CD8-positive, alpha-beta memory T cell (primary cell): ENCODE measurements around the gene BAZ1A. TPM values are rescaled to one million over a fixed set of nuclear protein-coding genes. Genes with fewer than 3 reads are reported as not detected.
A peak's percentile ranks its signal among the peaks of the same experiment; 100 is the strongest.

Experiments
- CTCF ChIA-PET: fragments of 350-600 bp; sonication (Branson Sonifier 250); formaldehyde crosslinking; loops from one replicate; lab custom pipeline; 2021; ENCODE audit warnings: antibody characterized with exemption; lab: Charles Lee
- POLR2A ChIA-PET: fragments of 350-600 bp; sonication (Branson Sonifier 250); formaldehyde crosslinking; loops from one replicate; lab custom pipeline; 2021; ENCODE audit warnings: antibody characterized with exemption; lab: Charles Lee
- DNase-seq, 5 donors: peaks; one replicate each; pipeline versions ENCODE4 v3.0.0 to v3.0.0-alpha.2; 2020 to 2022; ENCODE audit warnings: mixed read lengths in 1 of 5
- H3K27ac ChIP-seq: one replicate; pipeline ENCODE4 v1.7.0; 2013; ENCODE audit warnings: low read depth, mild to moderate bottlenecking, low read length, moderate library complexity
- H3K27me3 ChIP-seq: 2 replicates; pipeline ENCODE4 v1.7.0; 2013; ENCODE audit warnings: low read length, mild to moderate bottlenecking; ENCODE audit not compliant: insufficient read depth, poor library complexity, severe bottlenecking
- H3K36me3 ChIP-seq: 2 replicates; pipeline ENCODE4 v1.7.0; 2013; ENCODE audit warnings: mild to moderate bottlenecking, low read length, moderate library complexity; ENCODE audit not compliant: insufficient read depth
- H3K4me1 ChIP-seq: 2 replicates; pipeline ENCODE4 v1.7.0; 2013; ENCODE audit warnings: mild to moderate bottlenecking, low read length, moderate library complexity; ENCODE audit not compliant: insufficient read depth
- H3K4me3 ChIP-seq: 2 replicates; pipeline ENCODE4 v1.7.0; 2013; ENCODE audit warnings: mild to moderate bottlenecking, low read length
- H3K9me3 ChIP-seq: 2 replicates; pipeline ENCODE4 v1.7.0; 2013; ENCODE audit warnings: mild to moderate bottlenecking, low read length
- H3K27ac Mint-ChIP-seq, 8 donors: one replicate each; pipeline ENCODE4 v1.8.0; 2020 to 2021; ENCODE audit warnings: mixed read lengths in 8 of 8, mild to moderate bottlenecking in 6 of 8, inconsistent platforms in 3 of 8, moderate library complexity in 3 of 8
- H3K27me3 Mint-ChIP-seq, 2 donors: one replicate each; pipeline ENCODE4 v1.8.0; 2020 to 2021; ENCODE audit warnings: mixed read lengths in 2 of 2, mild to moderate bottlenecking in 1 of 2, moderate library complexity in 1 of 2
- H3K36me3 Mint-ChIP-seq, 3 donors: one replicate each; pipeline ENCODE4 v1.8.0; 2020 to 2021; ENCODE audit warnings: mixed read lengths in 3 of 3, inconsistent platforms in 1 of 3, mild to moderate bottlenecking in 1 of 3
- H3K4me1 Mint-ChIP-seq, 3 donors: one replicate each; pipeline ENCODE4 v1.8.0; 2020 to 2021; ENCODE audit warnings: mixed read lengths in 3 of 3, inconsistent platforms in 1 of 3, mild to moderate bottlenecking in 1 of 3
- H3K4me3 Mint-ChIP-seq, 7 donors: one replicate each; pipeline ENCODE4 v1.8.0; 2020 to 2021; ENCODE audit warnings: mixed read lengths in 7 of 7, mild to moderate bottlenecking in 6 of 7, moderate library complexity in 4 of 7, inconsistent platforms in 2 of 7
- H3K9me3 Mint-ChIP-seq, 5 donors: one replicate each; pipeline ENCODE4 v1.8.0; 2020 to 2022; ENCODE audit warnings: mixed read lengths in 5 of 5, mild to moderate bottlenecking in 3 of 5, moderate library complexity in 2 of 5, inconsistent platforms in 1 of 5
- polyA plus RNA-seq: library from polyadenylated mRNA; unstranded; fragments of 300-500 nt; fragmentation: Illumina TruSeq; gene quantifications from one replicate; pipeline ENCODE4 v1.2.3, GENCODE V29; 2021
- total RNA-seq, 2 experiments: library from RNA; stranded (reverse); gene quantifications; one replicate each; pipeline ENCODE4 v1.2.3, GENCODE V29; 2021

Gene BAZ1A
- total and polyA plus RNA-seq, 3 experiments from 2014 or later, result 14.9 to 70.5 (median 67.5) TPM

DNA sequence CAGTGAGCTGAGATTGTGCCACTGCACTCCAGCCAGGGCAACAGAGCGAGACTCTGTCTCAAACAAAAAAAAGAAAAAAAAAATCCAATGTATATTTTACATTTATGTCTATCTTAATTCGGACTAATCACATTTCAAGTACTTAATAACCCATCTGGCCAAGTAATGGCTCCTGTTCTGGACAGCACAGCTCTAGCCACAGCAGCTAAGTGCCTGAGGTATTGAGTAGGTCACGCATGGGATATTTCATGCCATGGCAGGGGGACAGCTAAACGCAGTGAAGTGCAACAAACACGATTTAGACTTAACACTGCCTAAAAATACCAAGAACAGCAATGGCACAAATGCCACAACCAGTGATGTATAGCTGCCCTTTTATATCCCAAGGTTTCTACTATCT, 8.0 kb downstream of the BAZ1A start:
- Histone ChIP-seq H3K4me1 (peaks cover 34% of the 10 kb centered on the region), H3K4me3 (no peak overlapping the region), H3K27ac (no peak overlapping the region), H3K36me3 (peaks cover 5% of the 10 kb centered on the region), H3K27me3 (no peaks in the 10 kb centered on the region), H3K9me3 (no peaks in the 10 kb centered on the region)
- no peak for DNase-seq
- no peaks in the 10 kb centered on the region for H3K9me3 Mint-ChIP-seq
- CTCF ChIA-PET, result no interaction called here
- H3K36me3 Mint-ChIP-seq, result peaks cover 0 to 55% (median 5%) of the 10 kb centered on the region in 3 donors
- no peaks in the 10 kb centered on the region for H3K27me3 Mint-ChIP-seq
- peaks cover 53 to 65% (median 60%) of the 10 kb centered on the region in 3 donors for H3K4me1 Mint-ChIP-seq
- no peak overlapping the region for H3K27ac Mint-ChIP-seq
- POLR2A ChIA-PET, result interaction anchor here (1.0 kb wide), 1 partner anchor 10 kb away, joined by 3 read pairs; no protein-coding TSS in a partner anchor
- no peak overlapping the region for H3K4me3 Mint-ChIP-seq

DNA sequence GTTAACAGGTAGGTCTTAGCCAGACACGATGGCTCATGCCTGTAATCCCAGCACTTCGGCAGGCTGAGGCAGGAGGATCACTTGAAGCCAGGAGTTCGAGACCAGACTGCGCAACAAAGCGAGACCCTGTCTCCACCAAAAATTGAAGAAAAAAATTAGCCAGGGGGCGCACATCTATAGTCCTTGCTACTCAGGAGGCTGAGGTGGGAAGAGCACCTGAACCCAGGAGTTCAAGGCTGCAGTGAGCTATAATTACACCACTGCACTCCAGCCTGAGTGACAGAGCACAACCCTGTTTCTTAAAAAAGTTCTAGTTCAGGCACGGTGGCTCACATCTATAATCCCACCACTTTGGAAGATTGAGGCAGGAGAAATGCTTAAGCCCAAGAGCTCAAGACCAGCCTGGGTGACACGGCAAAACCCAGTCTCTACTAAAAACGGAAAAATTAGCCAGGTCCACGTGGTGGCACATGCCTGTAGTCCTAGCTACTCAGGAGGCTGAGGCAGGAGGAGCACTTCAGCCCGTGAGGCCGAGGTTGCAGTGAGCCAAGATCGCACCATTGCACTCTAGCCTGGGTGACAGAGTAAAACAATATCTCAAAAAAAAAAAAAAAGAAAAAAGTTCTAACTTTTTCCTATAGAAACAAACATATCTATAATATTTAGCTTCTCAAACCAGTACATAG, 9.1 kb downstream of the BAZ1A start:
- Mint-ChIP-seq H3K4me3 (peak overlapping the region in 1 of 7 donors; percentile 37), H3K36me3 (peaks cover 3 to 58% (median 8%) of the 10 kb centered on the region in 3 donors), H3K27ac (peak overlapping the region in 2 of 8 donors; percentile 11 to 70), H3K9me3 (no peaks in the 10 kb centered on the region), H3K27me3 (no peaks in the 10 kb centered on the region), H3K4me1 (peaks cover 51 to 65% (median 60%) of the 10 kb centered on the region in 3 donors)
- DNase-seq, result no peak
- Histone ChIP-seq H3K27me3 (no peaks in the 10 kb centered on the region), H3K4me3 (no peak overlapping the region), H3K36me3 (peaks cover 5% of the 10 kb centered on the region), H3K9me3 (no peaks in the 10 kb centered on the region), H3K27ac (no peak overlapping the region), H3K4me1 (peaks cover 25% of the 10 kb centered on the region)
- POLR2A ChIA-PET, result interaction anchor here (0.6 kb wide), 1 partner anchor 201 kb away, joined by 5 read pairs; no protein-coding TSS in a partner anchor
- CTCF ChIA-PET, result no interaction called here

DNA sequence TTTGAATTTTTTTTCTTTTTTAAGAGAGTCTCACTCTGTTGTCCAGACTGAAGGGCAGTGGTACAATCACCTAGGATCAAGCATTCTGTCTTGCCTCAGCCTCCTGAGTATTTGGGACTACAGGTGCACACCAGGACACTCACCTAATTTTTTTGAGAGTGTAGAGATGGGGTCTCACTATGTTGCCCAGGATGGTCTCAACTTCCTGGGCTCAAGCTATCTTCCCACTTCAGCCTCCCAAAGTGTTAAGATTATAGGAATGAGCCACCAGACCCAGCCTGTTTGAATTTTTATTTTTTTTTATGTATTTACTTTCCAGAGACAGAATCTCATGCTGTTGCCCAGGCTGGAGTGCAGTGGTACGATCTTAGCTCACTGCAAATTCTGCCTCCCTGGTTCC, 11.3 kb downstream of the BAZ1A start:
- no peak for DNase-seq
- Histone ChIP-seq H3K27ac (no peak overlapping the region), H3K4me1 (peaks cover 11% of the 10 kb centered on the region), H3K36me3 (peaks cover 7% of the 10 kb centered on the region), H3K9me3 (no peaks in the 10 kb centered on the region), H3K4me3 (no peak overlapping the region), H3K27me3 (no peaks in the 10 kb centered on the region)
- Mint-ChIP-seq H3K9me3 (peaks cover under 1 to 4% (median 2%) of the 10 kb centered on the region in 5 donors), H3K36me3 (peaks cover 7 to 56% (median 12%) of the 10 kb centered on the region in 3 donors), H3K4me3 (peak overlapping the region in 1 of 7 donors; percentile 32), H3K27me3 (peaks cover 0 to 1% of the 10 kb centered on the region in 2 donors), H3K4me1 (peaks cover 36 to 56% (median 51%) of the 10 kb centered on the region in 3 donors), H3K27ac (no peak overlapping the region)
- ChIA-PET POLR2A (no interaction called here), CTCF (no interaction called here)

DNA sequence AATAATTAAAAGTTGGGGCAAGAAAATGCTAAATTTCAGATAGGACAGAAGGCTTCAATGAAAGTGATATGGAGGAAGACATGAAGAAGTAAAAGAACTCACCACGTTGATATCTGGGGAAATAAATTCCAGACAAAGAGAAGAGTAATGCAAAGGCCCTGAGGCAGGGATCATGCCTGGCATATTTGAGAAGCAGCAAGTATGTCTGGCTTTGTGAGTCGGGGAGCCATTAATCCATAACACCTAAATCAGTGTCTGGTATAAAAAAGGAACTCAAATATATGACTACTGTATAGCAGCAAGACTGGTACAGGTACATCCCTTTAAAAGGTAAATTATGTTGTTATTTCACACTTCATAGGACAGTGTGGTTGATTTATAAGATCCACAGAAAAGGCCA, 16.4 kb downstream of the BAZ1A start:
- H3K4me3 ChIP-seq, result no peak overlapping the region
- no peak overlapping the region for H3K27ac ChIP-seq
- peaks cover 3% of the 10 kb centered on the region for H3K36me3 ChIP-seq
- Mint-ChIP-seq H3K4me3 (no peak overlapping the region), H3K27ac (peak overlapping the region in 3 of 8 donors; percentile 34 to 85 (median 47)), H3K4me1 (peaks cover 35 to 55% (median 50%) of the 10 kb centered on the region in 3 donors), H3K9me3 (peaks cover 6 to 11% (median 10%) of the 10 kb centered on the region in 5 donors), H3K36me3 (peaks cover 20 to 63% (median 26%) of the 10 kb centered on the region in 3 donors), H3K27me3 (peaks cover 0 to 1% of the 10 kb centered on the region in 2 donors)
- DNase-seq, result no peak
- no peaks in the 10 kb centered on the region for H3K27me3 ChIP-seq
- H3K4me1 ChIP-seq, result peaks cover 21% of the 10 kb centered on the region
- POLR2A ChIA-PET, result no interaction called here
- CTCF ChIA-PET, result interaction anchor here (1.8 kb wide), 1 partner anchor 16 kb away, joined by 5 read pairs; the partner anchor contains the start of gene BAZ1A
- H3K9me3 ChIP-seq, result no peaks in the 10 kb centered on the region

DNA sequence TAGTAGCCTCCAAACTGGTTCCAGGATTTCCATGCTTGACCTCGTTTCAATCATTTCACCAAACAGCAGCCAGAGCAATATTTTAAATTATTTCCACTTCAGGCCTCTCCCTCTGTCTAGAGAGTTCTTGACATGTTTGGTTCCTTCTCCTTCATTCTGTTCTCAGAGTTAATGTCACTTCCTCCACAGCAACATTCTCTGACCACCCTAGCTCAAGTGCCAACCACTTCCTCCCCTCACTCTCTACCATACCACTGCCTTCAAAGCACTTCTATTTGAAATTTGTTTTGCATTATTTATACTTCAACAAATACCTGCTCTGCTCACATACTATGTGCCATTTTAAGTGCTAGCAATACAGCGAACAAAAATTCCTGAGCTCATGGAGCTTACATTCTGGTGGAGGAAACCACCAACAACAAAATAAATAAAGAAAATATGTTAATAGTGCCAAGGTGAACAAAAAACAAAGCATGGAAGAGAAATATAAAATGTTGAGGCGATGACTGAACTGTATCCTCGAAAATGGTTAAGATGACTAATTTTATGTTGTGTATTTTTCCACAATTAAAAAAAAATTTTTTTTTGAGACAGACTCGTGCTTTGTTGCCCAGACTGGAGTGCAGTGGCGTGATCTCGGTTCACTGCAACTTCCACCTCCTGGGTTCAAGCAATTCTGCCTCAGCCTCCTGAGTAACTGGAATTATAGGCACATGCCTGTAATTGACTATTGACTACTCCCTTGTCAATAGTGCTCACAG, 17.3 kb downstream of the BAZ1A start:
- peak overlapping the region in 6 of 7 donors; percentile 19 to 66 (median 36) for H3K4me3 Mint-ChIP-seq
- H3K9me3 Mint-ChIP-seq, result peaks cover 6 to 11% (median 10%) of the 10 kb centered on the region in 5 donors
- H3K36me3 ChIP-seq, result peaks cover 3% of the 10 kb centered on the region
- peaks cover 22 to 69% (median 30%) of the 10 kb centered on the region in 3 donors for H3K36me3 Mint-ChIP-seq
- DNase-seq, result peak in 2 of 5 donors; percentile 48 to 51
- H3K4me1 ChIP-seq, result peaks cover 21% of the 10 kb centered on the region
- no peak overlapping the region for H3K4me3 ChIP-seq
- H3K4me1 Mint-ChIP-seq, result peaks cover 38 to 62% (median 54%) of the 10 kb centered on the region in 3 donors
- peak overlapping the region in 7 of 8 donors; percentile 29 to 89 (median 72) for H3K27ac Mint-ChIP-seq
- POLR2A ChIA-PET, result interaction anchor here (0.9 to 1.2 kb wide), 4 partner anchors 10 to 72 kb away, joined by 3 to 5 read pairs (median 4); partner anchors contain the start of gene BAZ1A
- no peaks in the 10 kb centered on the region for H3K9me3 ChIP-seq
- peaks cover 0 to 1% of the 10 kb centered on the region in 2 donors for H3K27me3 Mint-ChIP-seq
- H3K27ac ChIP-seq, result no peak overlapping the region
- CTCF ChIA-PET, result interaction anchor here (2.0 kb wide), 1 partner anchor 15 kb away, joined by 4 read pairs; no protein-coding TSS in a partner anchor
- H3K27me3 ChIP-seq, result no peaks in the 10 kb centered on the region

DNA sequence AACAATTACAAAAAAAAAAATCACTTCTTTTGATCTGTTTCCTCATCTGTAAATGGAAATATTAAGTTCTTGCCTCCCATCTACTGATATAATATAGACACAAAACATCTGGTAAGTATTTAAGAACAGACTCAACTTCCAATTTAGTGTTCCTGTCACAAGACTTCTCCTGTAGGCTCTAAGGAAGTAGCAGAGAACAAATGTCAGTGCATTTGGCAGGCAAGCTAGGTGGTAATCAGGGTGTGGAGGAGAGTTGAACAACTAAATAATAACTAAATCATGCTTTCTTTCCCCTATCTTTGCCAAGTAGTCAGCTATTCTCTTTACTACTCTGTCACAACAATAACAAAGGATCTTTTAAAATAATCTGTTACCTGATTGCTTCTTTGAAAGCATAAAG, 22.1 kb downstream of the BAZ1A start:
- H3K9me3 Mint-ChIP-seq, result peaks cover 4 to 7% (median 5%) of the 10 kb centered on the region in 5 donors
- Histone ChIP-seq H3K4me3 (no peak overlapping the region), H3K4me1 (peaks cover 18% of the 10 kb centered on the region), H3K27ac (no peak overlapping the region), H3K36me3 (no peaks in the 10 kb centered on the region), H3K27me3 (no peaks in the 10 kb centered on the region), H3K9me3 (no peaks in the 10 kb centered on the region)
- ChIA-PET CTCF (interaction anchor here (0.9 to 1.3 kb wide), 3 partner anchors 24 to 128 kb away, joined by 3 read pairs; no protein-coding TSS in a partner anchor), POLR2A (no interaction called here)
- H3K27ac Mint-ChIP-seq, result peak overlapping the region in 5 of 8 donors; percentile 8 to 44 (median 38)
- H3K36me3 Mint-ChIP-seq, result peaks cover 12 to 66% (median 20%) of the 10 kb centered on the region in 3 donors
- no peak overlapping the region for H3K4me3 Mint-ChIP-seq
- no peaks in the 10 kb centered on the region for H3K27me3 Mint-ChIP-seq
- no peak for DNase-seq
- H3K4me1 Mint-ChIP-seq, result peaks cover 26 to 48% (median 44%) of the 10 kb centered on the region in 3 donors

DNA sequence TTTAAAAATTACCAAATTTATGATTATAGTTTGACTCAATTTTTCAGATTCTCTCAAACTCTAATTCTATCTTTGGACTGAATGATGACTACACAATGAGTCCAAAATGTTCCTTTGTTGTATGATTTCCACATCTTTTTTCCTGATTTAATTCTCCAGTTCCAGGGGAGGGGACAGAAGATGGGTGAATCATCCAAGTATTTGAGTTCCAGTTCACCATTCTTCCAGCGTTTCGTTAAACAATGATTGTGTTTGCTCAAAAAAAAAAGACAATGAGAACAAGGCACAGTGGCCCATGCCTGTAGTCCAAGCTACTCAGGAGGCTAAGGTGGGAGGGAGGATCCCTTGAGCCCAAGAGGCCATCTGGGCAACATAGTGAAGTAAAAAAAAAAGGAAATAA, 23.8 kb downstream of the BAZ1A start:
- Mint-ChIP-seq H3K4me1 (peaks cover 21 to 43% (median 40%) of the 10 kb centered on the region in 3 donors), H3K9me3 (no peaks in the 10 kb centered on the region), H3K4me3 (no peak overlapping the region), H3K27ac (no peak overlapping the region), H3K27me3 (no peaks in the 10 kb centered on the region), H3K36me3 (peaks cover 4 to 65% (median 12%) of the 10 kb centered on the region in 3 donors)
- ChIA-PET CTCF (interaction anchor here (1.3 kb wide), 1 partner anchor 387 kb away, joined by 3 read pairs; no protein-coding TSS in a partner anchor), POLR2A (no interaction called here)
- H3K4me3 ChIP-seq, result no peak overlapping the region
- H3K36me3 ChIP-seq, result no peaks in the 10 kb centered on the region
- H3K27me3 ChIP-seq, result no peaks in the 10 kb centered on the region
- no peak for DNase-seq
- H3K4me1 ChIP-seq, result peaks cover 5% of the 10 kb centered on the region
- no peaks in the 10 kb centered on the region for H3K9me3 ChIP-seq
- no peak overlapping the region for H3K27ac ChIP-seq
